Smooth muscle cell (in vitro differentiated cells): ENCODE measurements around the gene ANXA5. TPM values are rescaled to one million over a fixed set of nuclear protein-coding genes. Genes with fewer than 3 reads are reported as not detected.

Source experiments
- DNase-seq: peaks from one replicate; lab custom pipeline; 2025; ENCODE audit not compliant: unreplicated experiment; lab: John Stamatoyannopoulos, UW
- H2AFZ ChIP-seq: fragments of 200-600 bp; sonication (generic); 2 replicates; pipeline ENCODE4 v1.6.0; 2016; ENCODE audit warnings: antibody characterized with exemption, low read depth, mild to moderate bottlenecking
- H3F3A ChIP-seq: fragments of 200-600 bp; sonication (generic); 2 replicates; pipeline ENCODE4 v1.6.0; 2017; ENCODE audit warnings: antibody characterized with exemption, low read depth
- H3K27ac ChIP-seq: fragments of 200-600 bp; sonication (generic); 2 replicates; pipeline ENCODE4 v1.5.1; 2016; ENCODE audit warnings: low read depth, mild to moderate bottlenecking
- H3K27me3 ChIP-seq: fragments of 200-600 bp; sonication (generic); 2 replicates; pipeline ENCODE4 v1.6.1; 2016; ENCODE audit warnings: low read depth, mild to moderate bottlenecking
- H3K36me3 ChIP-seq: fragments of 200-600 bp; sonication (generic); 2 replicates; pipeline ENCODE4 v1.5.1; 2016; ENCODE audit warnings: low read depth
- H3K4me1 ChIP-seq: fragments of 200-600 bp; sonication (generic); 2 replicates; pipeline ENCODE4 v1.5.1; 2016; ENCODE audit warnings: low read depth
- H3K4me2 ChIP-seq: fragments of 200-600 bp; sonication (generic); 2 replicates; pipeline ENCODE4 v1.6.0; 2016; ENCODE audit warnings: mild to moderate bottlenecking
- H3K4me3 ChIP-seq: fragments of 200-600 bp; sonication (generic); 2 replicates; pipeline ENCODE4 v1.5.1; 2016; ENCODE audit warnings: mild to moderate bottlenecking
- H3K79me2 ChIP-seq: fragments of 200-600 bp; sonication (generic); 2 replicates; pipeline ENCODE4 v1.6.0; 2016; ENCODE audit warnings: low read depth, mild to moderate bottlenecking
- H3K9ac ChIP-seq: fragments of 200-600 bp; sonication (generic); 2 replicates; pipeline ENCODE4 v1.6.0; 2016; ENCODE audit warnings: low read depth
- H3K9me3 ChIP-seq: fragments of 200-600 bp; sonication (generic); replicated peaks from 2 replicates; pipeline ENCODE4 v1.5.1; 2016; ENCODE audit warnings: low read depth
- H4K20me1 ChIP-seq: fragments of 200-600 bp; sonication (generic); 2 replicates; pipeline ENCODE4 v1.6.0; 2016; ENCODE audit warnings: low read depth
- CTCF ChIP-seq: fragments of 200-600 bp; sonication (generic); IDR thresholded peaks from 2 replicates; pipeline ENCODE4 v1.5.1; 2017; ENCODE audit warnings: borderline replicate concordance, mild to moderate bottlenecking, antibody characterized with exemption; ENCODE audit not compliant: insufficient read depth, poor library complexity, severe bottlenecking
- WGBS: methylation state at CpG from one replicate; pipeline ENCODE4 v1.1.7; 2016; ENCODE audit warnings: low lambda C conversion rate; 5-methylcytosine and 5-hydroxymethylcytosine counted together
- polyA plus RNA-seq: library from polyadenylated mRNA; unstranded; fragments of >200 nt; fragmentation: Nextera tagmentation; extraction: Ambion mirVana; gene quantifications from 2 replicates; pipeline ENCODE4 v1.2.1, GENCODE V29; 2016
- total RNA-seq: library from RNA; depleted of rRNA; stranded (reverse); fragments of >200 nt; gene quantifications from 2 replicates; pipeline ENCODE4 v1.2.3, GENCODE V29; 2014

ANXA5 gene
- total and polyA plus RNA-seq, 2 experiments from 2014 or later = 481 to 597 TPM

GRCh38 chr4:121654738-121655137, 42.0 kb downstream of the ANXA5 start:
- WGBS = 97% methylated on average over 3 of the region's 3 CpGs
- no peak overlapping the region for H3K4me3 ChIP-seq
- no peaks in the 10 kb centered on the region for H3F3A ChIP-seq
- H3K9me3 ChIP-seq = no peaks in the 10 kb centered on the region
- H3K4me1 ChIP-seq = no peaks in the 10 kb centered on the region
- no peaks in the 10 kb centered on the region for H3K36me3 ChIP-seq
- no peak overlapping the region for H3K9ac ChIP-seq
- H4K20me1 ChIP-seq = no peaks in the 10 kb centered on the region
- TF ChIP-seq CTCF = no peak
- H3K4me2 ChIP-seq = no peak overlapping the region
- DNase-seq = no peak
- H3K27me3 ChIP-seq = no peaks in the 10 kb centered on the region
- no peaks in the 10 kb centered on the region for H3K79me2 ChIP-seq
- no peak overlapping the region for H3K27ac ChIP-seq
- H2AFZ ChIP-seq = no peak overlapping the region

GRCh38 chr4:121653986-121654385, 42.8 kb downstream of the ANXA5 start:
- no peak overlapping the region for H3K27ac ChIP-seq
- H3K36me3 ChIP-seq = no peaks in the 10 kb centered on the region
- H3K9me3 ChIP-seq = no peaks in the 10 kb centered on the region
- H2AFZ ChIP-seq = no peak overlapping the region
- no peaks in the 10 kb centered on the region for H3K4me1 ChIP-seq
- H3K4me3 ChIP-seq = no peak overlapping the region
- no peaks in the 10 kb centered on the region for H4K20me1 ChIP-seq
- H3F3A ChIP-seq = no peaks in the 10 kb centered on the region
- no peak overlapping the region for H3K9ac ChIP-seq
- H3K4me2 ChIP-seq = no peak overlapping the region
- no peaks in the 10 kb centered on the region for H3K27me3 ChIP-seq
- 88% methylated on average over 6 of the region's 6 CpGs for WGBS
- no peak for DNase-seq
- no peaks in the 10 kb centered on the region for H3K79me2 ChIP-seq
- no peak for TF ChIP-seq CTCF

DNA sequence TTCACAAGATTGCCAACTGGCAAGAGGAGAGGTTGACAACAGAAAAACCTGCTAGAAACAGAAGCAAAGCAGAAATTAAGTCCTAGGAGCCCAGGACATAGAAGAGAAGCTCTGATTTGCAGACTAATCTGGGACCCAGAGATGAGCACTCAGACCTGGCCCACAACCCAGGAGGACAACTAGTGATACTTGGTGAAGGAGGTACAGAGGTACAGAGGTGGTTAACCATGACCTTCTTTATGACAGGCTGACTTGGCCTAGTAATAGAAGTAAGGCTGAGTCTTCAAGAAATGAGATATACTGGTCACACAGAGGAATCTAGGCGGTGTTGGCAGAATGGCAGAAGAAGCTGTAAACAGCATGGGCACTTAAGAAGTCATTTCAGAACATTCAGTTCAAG, 43.6 kb downstream of the ANXA5 start:
- H3K4me3 ChIP-seq = no peak overlapping the region
- H3K79me2 ChIP-seq = no peaks in the 10 kb centered on the region
- H3K36me3 ChIP-seq = no peaks in the 10 kb centered on the region
- H3K4me2 ChIP-seq = no peak overlapping the region
- no peaks in the 10 kb centered on the region for H4K20me1 ChIP-seq
- no peak for DNase-seq
- H3K27me3 ChIP-seq = no peaks in the 10 kb centered on the region
- H3K4me1 ChIP-seq = no peaks in the 10 kb centered on the region
- no peak for TF ChIP-seq CTCF
- no peak overlapping the region for H3K27ac ChIP-seq
- no peak overlapping the region for H2AFZ ChIP-seq
- no peaks in the 10 kb centered on the region for H3K9me3 ChIP-seq
- H3F3A ChIP-seq = no peaks in the 10 kb centered on the region
- 21% methylated on average over 1 of the region's 1 CpG for WGBS
- H3K9ac ChIP-seq = no peak overlapping the region

DNA sequence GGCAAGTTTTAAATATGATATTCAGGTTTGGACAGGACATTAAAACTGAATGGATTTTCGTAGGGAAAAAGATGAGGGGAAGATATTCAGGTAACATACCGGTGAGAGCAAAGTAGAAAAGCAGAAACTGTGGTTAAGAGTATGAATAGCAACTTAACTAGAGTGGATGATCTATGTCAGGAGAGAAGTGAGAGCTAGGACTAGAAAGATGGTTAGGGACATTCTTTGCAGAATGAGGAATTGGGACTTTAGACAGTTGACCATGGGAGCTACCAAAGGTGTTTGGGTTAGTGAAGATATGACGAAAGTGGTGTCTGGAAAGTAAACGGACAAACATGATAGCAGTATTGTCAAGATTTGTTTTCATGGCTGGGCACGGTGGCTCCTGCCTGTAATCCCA, 45.2 kb downstream of the ANXA5 start:
- Histone ChIP-seq H3F3A (no peaks in the 10 kb centered on the region), H3K79me2 (no peaks in the 10 kb centered on the region), H2AFZ (no peak overlapping the region), H3K4me1 (no peaks in the 10 kb centered on the region), H3K36me3 (no peaks in the 10 kb centered on the region), H3K9ac (no peak overlapping the region), H3K27me3 (no peaks in the 10 kb centered on the region), H4K20me1 (no peaks in the 10 kb centered on the region), H3K4me3 (no peak overlapping the region), H3K27ac (no peak overlapping the region), H3K9me3 (no peaks in the 10 kb centered on the region), H3K4me2 (no peak overlapping the region)
- WGBS = 68% methylated on average over 5 of the region's 5 CpGs
- no peak for DNase-seq
- TF ChIP-seq CTCF = no peak
